Mesendoderm (in vitro differentiated cells): ENCODE results near the gene PRKN.

Experiments
- DNase-seq: peaks from one replicate; pipeline ENCODE4 v3.0.0; 2013
- H2AK5ac ChIP-seq: 2 replicates; pipeline ENCODE4 v1.6.1; 2013; ENCODE audit warnings: low read length, inconsistent platforms
- H2BK120ac ChIP-seq: 2 replicates; pipeline ENCODE4 v1.6.1; 2013; ENCODE audit warnings: low read depth, mild to moderate bottlenecking, low read length, moderate library complexity, mixed read lengths
- H2BK15ac ChIP-seq: replicated peaks from 2 replicates; pipeline ENCODE4 v1.6.1; 2013; ENCODE audit warnings: low read depth, mild to moderate bottlenecking, moderate library complexity
- H2BK5ac ChIP-seq: 2 replicates; pipeline ENCODE4 v1.6.1; 2013; ENCODE audit warnings: low read length, inconsistent platforms
- H3K18ac ChIP-seq: 2 replicates; pipeline ENCODE4 v1.6.1; 2013; ENCODE audit warnings: mild to moderate bottlenecking, low read length, mixed read lengths
- H3K23ac ChIP-seq: one replicate; pipeline ENCODE4 v1.6.1; 2013; ENCODE audit warnings: low read length
- H3K27ac ChIP-seq: 2 replicates; pipeline ENCODE4 v1.5.1; 2013; ENCODE audit warnings: low read depth, mild to moderate bottlenecking, inconsistent platforms, low read length, moderate library complexity
- H3K27me3 ChIP-seq: 2 replicates; pipeline ENCODE4 v1.6.1; 2013; ENCODE audit warnings: low read length, control low read depth, mild to moderate bottlenecking, inconsistent platforms; ENCODE audit not compliant: insufficient read depth, poor library complexity
- H3K36me3 ChIP-seq: 2 replicates; pipeline ENCODE4 v1.6.1; 2013; ENCODE audit warnings: low read length, inconsistent platforms; ENCODE audit not compliant: control insufficient read depth, insufficient read depth
- H3K4ac ChIP-seq: one replicate; pipeline ENCODE4 v1.6.1; 2013; ENCODE audit warnings: low read depth, mild to moderate bottlenecking, low read length, moderate library complexity
- H3K4me1 ChIP-seq: 2 replicates; pipeline ENCODE4 v1.6.1; 2013; ENCODE audit warnings: low read depth, low read length, inconsistent platforms; ENCODE audit not compliant: control insufficient read depth
- H3K4me2 ChIP-seq: 2 replicates; pipeline ENCODE4 v1.6.1; 2013; ENCODE audit warnings: low read length
- H3K4me3 ChIP-seq: 2 replicates; pipeline ENCODE4 v1.5.1; 2013; ENCODE audit warnings: mild to moderate bottlenecking, low read length
- H3K56ac ChIP-seq: one replicate; pipeline ENCODE4 v1.6.1; 2013; ENCODE audit warnings: low read length
- H3K79me1 ChIP-seq: 2 replicates; pipeline ENCODE4 v1.6.1; 2013; ENCODE audit warnings: low read length, inconsistent platforms
- H3K79me2 ChIP-seq: 2 replicates; pipeline ENCODE4 v1.6.1; 2013; ENCODE audit warnings: mild to moderate bottlenecking, low read length; ENCODE audit not compliant: control insufficient read depth, insufficient read depth
- H3K9ac ChIP-seq: 2 replicates; pipeline ENCODE4 v1.6.1; 2013; ENCODE audit warnings: low read length, inconsistent platforms
- H4K5ac ChIP-seq: one replicate; pipeline ENCODE4 v1.6.1; 2013; ENCODE audit warnings: low read length
- H4K8ac ChIP-seq: one replicate; pipeline ENCODE4 v1.6.1; 2013; ENCODE audit warnings: low read depth, mild to moderate bottlenecking, control low read depth, low read length, moderate library complexity
- WGBS: extraction: QIAGEN DNeasy Blood & Tissue Kit; methylation state at CpG from one replicate; pipeline ENCODE4 v1.1.7; 2013; ENCODE audit warnings: low lambda C conversion rate, missing lambda C conversion rate; ENCODE audit not compliant: insufficient coverage; ENCODE audit errors: extremely low coverage; 5-methylcytosine and 5-hydroxymethylcytosine counted together

Gene PRKN

DNA sequence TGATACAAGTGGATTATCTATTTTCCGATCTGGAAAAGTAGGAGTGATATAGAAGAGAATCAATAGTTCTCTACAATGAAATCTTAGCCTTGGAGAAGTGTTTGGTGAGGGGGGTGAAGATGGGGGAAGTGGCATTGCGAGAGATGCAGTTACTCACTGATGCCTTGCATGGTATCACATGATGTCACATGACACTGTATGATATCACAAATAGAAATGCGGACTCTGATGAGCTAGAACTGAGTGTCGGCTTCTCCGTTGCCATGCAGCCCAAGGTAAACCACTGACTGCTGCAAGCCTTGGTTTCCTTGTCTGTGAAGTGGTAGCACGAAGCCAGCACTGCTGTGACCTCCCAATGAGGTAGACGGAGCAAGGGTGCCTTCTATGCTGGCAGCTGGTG lies 1050.4 kb downstream of the PRKN start:
- H3K36me3 ChIP-seq = no peaks in the 10 kb centered on the region
- H2BK120ac ChIP-seq = no peak overlapping the region
- H3K56ac ChIP-seq = no peak overlapping the region
- H2AK5ac ChIP-seq = no peak overlapping the region
- H3K4me3 ChIP-seq = no peak overlapping the region
- no peak overlapping the region for H3K23ac ChIP-seq
- no peak overlapping the region for H3K4ac ChIP-seq
- H2BK5ac ChIP-seq = no peak overlapping the region
- no peaks in the 10 kb centered on the region for H3K4me1 ChIP-seq
- H3K18ac ChIP-seq = no peak overlapping the region
- H3K79me1 ChIP-seq = no peaks in the 10 kb centered on the region
- no peak overlapping the region for H2BK15ac ChIP-seq
- no peak overlapping the region for H3K4me2 ChIP-seq
- no peak overlapping the region for H3K9ac ChIP-seq
- H3K79me2 ChIP-seq = no peaks in the 10 kb centered on the region
- no peak for DNase-seq
- no peaks in the 10 kb centered on the region for H3K27me3 ChIP-seq
- no peak overlapping the region for H3K27ac ChIP-seq
- no CpG with 5 or more reads among the region's 7 CpGs for WGBS
- no peak overlapping the region for H4K5ac ChIP-seq
- no peak overlapping the region for H4K8ac ChIP-seq

- Histone ChIP-seq H3K23ac (no peak overlapping the region), H3K9ac (no peak overlapping the region), H2BK120ac (no peak overlapping the region), H3K4me2 (no peak overlapping the region), H3K79me2 (no peaks in the 10 kb centered on the region), H3K56ac (no peak overlapping the region), H2BK15ac (no peak overlapping the region), H2AK5ac (no peak overlapping the region), H3K4ac (no peak overlapping the region), H2BK5ac (no peak overlapping the region), H3K18ac (no peak overlapping the region), H4K5ac (no peak overlapping the region), H3K27me3 (no peaks in the 10 kb centered on the region), H3K4me1 (no peaks in the 10 kb centered on the region), H3K36me3 (no peaks in the 10 kb centered on the region), H3K27ac (no peak overlapping the region), H3K79me1 (no peaks in the 10 kb centered on the region), H4K8ac (no peak overlapping the region), H3K4me3 (no peak overlapping the region)
- no peak for DNase-seq
- no CpG with 5 or more reads among the region's 3 CpGs for WGBS
Observed at GRCh38 chr6:161676586-161676985, 1051.0 kb downstream of the PRKN start.

DNA sequence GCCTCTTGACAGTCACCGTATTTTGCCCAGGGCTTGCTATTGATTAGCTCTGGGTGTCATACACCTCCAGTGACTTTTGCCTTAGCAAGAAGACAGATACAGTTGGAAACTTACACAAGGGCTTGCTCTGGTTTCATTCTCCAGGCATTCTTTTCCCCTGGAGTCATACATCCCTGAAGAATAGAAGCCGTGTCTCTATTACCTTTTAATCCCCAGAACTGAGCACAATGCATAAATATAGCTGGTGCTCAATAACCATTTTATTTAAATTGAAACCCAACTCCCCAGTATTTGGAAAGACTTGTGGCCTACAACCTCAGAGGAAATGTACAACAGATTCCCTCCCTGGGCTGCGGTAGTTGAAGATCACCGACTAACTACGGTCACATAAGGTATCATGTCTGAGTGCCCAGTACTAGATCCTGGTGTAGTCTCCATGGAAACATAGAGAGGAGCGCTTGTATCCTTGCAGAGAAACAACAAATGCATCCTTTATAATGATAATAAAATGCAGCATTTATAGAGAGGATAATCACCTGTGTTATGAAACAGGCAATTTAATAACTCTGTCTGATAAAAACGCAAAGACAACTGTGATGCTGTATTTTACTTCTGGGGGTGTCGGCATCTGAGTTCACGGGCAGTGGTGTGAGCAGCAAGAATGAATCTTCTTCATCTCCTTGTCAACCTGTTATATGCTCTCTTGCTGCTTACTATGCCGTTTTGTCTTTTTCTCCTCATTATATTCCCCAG lies 1052.5 kb downstream of the PRKN start:
- Histone ChIP-seq H3K4me1 (no peaks in the 10 kb centered on the region), H3K79me2 (no peaks in the 10 kb centered on the region), H2AK5ac (no peak overlapping the region), H4K5ac (no peak overlapping the region), H4K8ac (no peak overlapping the region), H3K4ac (no peak overlapping the region), H3K79me1 (no peaks in the 10 kb centered on the region), H3K9ac (no peak overlapping the region), H3K27me3 (no peaks in the 10 kb centered on the region), H2BK120ac (no peak overlapping the region), H2BK5ac (no peak overlapping the region), H3K4me2 (no peak overlapping the region), H3K27ac (no peak overlapping the region), H3K23ac (no peak overlapping the region), H3K36me3 (no peaks in the 10 kb centered on the region), H3K4me3 (no peak overlapping the region), H2BK15ac (no peak overlapping the region), H3K18ac (no peak overlapping the region), H3K56ac (no peak overlapping the region)
- no peak for DNase-seq
- no CpG with 5 or more reads among the region's 10 CpGs for WGBS

GRCh38 chr6:161673026-161673425 lies 1054.5 kb downstream of the PRKN start:
- Histone ChIP-seq H3K9ac (no peak overlapping the region), H3K4ac (no peak overlapping the region), H4K5ac (no peak overlapping the region), H3K79me1 (no peaks in the 10 kb centered on the region), H3K27me3 (no peaks in the 10 kb centered on the region), H3K56ac (no peak overlapping the region), H2AK5ac (no peak overlapping the region), H4K8ac (no peak overlapping the region), H2BK5ac (no peak overlapping the region), H2BK15ac (no peak overlapping the region), H3K79me2 (no peaks in the 10 kb centered on the region), H3K4me3 (no peak overlapping the region), H3K36me3 (no peaks in the 10 kb centered on the region), H3K23ac (no peak overlapping the region), H3K18ac (no peak overlapping the region), H3K4me2 (no peak overlapping the region), H3K4me1 (no peaks in the 10 kb centered on the region), H3K27ac (no peak overlapping the region), H2BK120ac (no peak overlapping the region)
- no peak for DNase-seq
- WGBS = no CpG with 5 or more reads among the region's 6 CpGs

DNA sequence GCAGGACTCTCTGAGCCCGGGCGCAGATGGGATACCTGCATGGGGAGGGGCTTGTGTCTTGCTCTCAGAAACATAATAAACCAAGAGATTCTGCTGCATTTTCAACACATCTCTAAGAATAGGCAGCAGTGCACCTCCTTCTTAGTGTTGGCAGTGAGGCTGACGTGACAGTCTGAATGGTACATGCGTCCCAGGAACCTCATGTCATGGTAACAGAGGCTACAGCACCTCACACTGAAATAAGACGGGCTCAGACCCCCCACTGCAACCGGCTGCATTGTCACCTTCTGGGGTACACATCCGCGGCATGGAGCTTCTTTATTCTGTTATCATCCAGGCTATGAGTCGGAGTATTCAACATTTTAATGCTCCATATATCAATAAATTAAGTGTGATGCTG lies 1056.4 kb downstream of the PRKN start:
- Histone ChIP-seq H3K4me2 (no peak overlapping the region), H3K4ac (no peak overlapping the region), H4K8ac (no peak overlapping the region), H3K27ac (no peak overlapping the region), H2BK120ac (no peak overlapping the region), H3K23ac (no peak overlapping the region), H4K5ac (no peak overlapping the region), H3K79me2 (no peaks in the 10 kb centered on the region), H3K4me1 (no peaks in the 10 kb centered on the region), H2BK5ac (no peak overlapping the region), H3K56ac (no peak overlapping the region), H2AK5ac (no peak overlapping the region), H3K36me3 (no peaks in the 10 kb centered on the region), H3K18ac (no peak overlapping the region), H3K4me3 (no peak overlapping the region), H3K9ac (no peak overlapping the region), H3K79me1 (no peaks in the 10 kb centered on the region), H2BK15ac (no peak overlapping the region), H3K27me3 (no peaks in the 10 kb centered on the region)
- DNase-seq = no peak
- no CpG with 5 or more reads among the region's 9 CpGs for WGBS

GRCh38 chr6:161668665-161669064 lies 1058.9 kb downstream of the PRKN start:
- H3K27me3 ChIP-seq = no peaks in the 10 kb centered on the region
- no peak overlapping the region for H4K5ac ChIP-seq
- H3K4ac ChIP-seq = no peak overlapping the region
- no peaks in the 10 kb centered on the region for H3K4me1 ChIP-seq
- no peak overlapping the region for H2BK5ac ChIP-seq
- H3K4me3 ChIP-seq = no peak overlapping the region
- H3K9ac ChIP-seq = no peak overlapping the region
- no peaks in the 10 kb centered on the region for H3K79me2 ChIP-seq
- H4K8ac ChIP-seq = no peak overlapping the region
- no peak overlapping the region for H2AK5ac ChIP-seq
- no peak overlapping the region for H2BK15ac ChIP-seq
- no peak overlapping the region for H3K23ac ChIP-seq
- no peak overlapping the region for H3K4me2 ChIP-seq
- H3K18ac ChIP-seq = no peak overlapping the region
- DNase-seq = no peak
- no peaks in the 10 kb centered on the region for H3K36me3 ChIP-seq
- H3K79me1 ChIP-seq = no peaks in the 10 kb centered on the region
- no CpG with 5 or more reads among the region's 2 CpGs for WGBS
- H3K27ac ChIP-seq = no peak overlapping the region
- H2BK120ac ChIP-seq = no peak overlapping the region
- H3K56ac ChIP-seq = no peak overlapping the region
